IMR-90 (cell line): ENCODE data around the gene STRIP2. TPM values are rescaled to one million over a fixed set of nuclear protein-coding genes. Genes with fewer than 3 reads are reported as not detected.

ENCODE experiments used
- ATAC-seq: fragments of 200-7000 bp; cut with Tn5 transposase; 2 replicates; pipeline ENCODE4 v1.9.1; 2020; ENCODE audit warnings: low read depth, mild to moderate bottlenecking, moderate library complexity
- BruUV-seq: library from RNA; stranded (reverse); fragments of 400-500 nt; replicated peaks from 2 replicates; lab custom pipeline; 2021; lab: Mats Ljungman, UMichigan
- CTCF ChIA-PET: fragments of 300-600 bp; formaldehyde crosslinking; extraction: SDS; loops from one replicate; lab custom pipeline; 2021; ENCODE audit warnings: antibody characterized with exemption; lab: Yijun Ruan, JAX
- POLR2A ChIA-PET: fragments of 300-600 bp; sonication (Branson Sonifier 250); formaldehyde crosslinking; loops from one replicate; lab custom pipeline; 2022; ENCODE audit warnings: antibody characterized with exemption; ENCODE audit not compliant: unreplicated experiment; lab: Charles Lee
- DNase-seq: peaks from one replicate; pipeline ENCODE4 v3.0.0; 2013
- H2AFZ ChIP-seq: replicated peaks from 2 replicates; pipeline ENCODE3; 2013; ENCODE audit warnings: low read length, mild to moderate bottlenecking; ENCODE audit not compliant: poor library complexity
- H2AK5ac ChIP-seq: 2 replicates; pipeline ENCODE4 v1.6.1; 2013; ENCODE audit warnings: low read depth, low read length, inconsistent platforms
- H2AK9ac ChIP-seq: replicated peaks from 2 replicates; pipeline ENCODE3; 2013; ENCODE audit warnings: mild to moderate bottlenecking, low read depth, low read length, moderate library complexity; ENCODE audit not compliant: poor library complexity
- H2BK120ac ChIP-seq: 2 replicates; pipeline ENCODE4 v1.6.1; 2013; ENCODE audit warnings: low read depth, low read length, inconsistent platforms
- H2BK15ac ChIP-seq: 3 replicates; pipeline ENCODE4 v1.6.1; 2013; ENCODE audit warnings: low read depth, low read length, inconsistent platforms
- H2BK20ac ChIP-seq: 2 replicates; pipeline ENCODE4 v1.6.1; 2013; ENCODE audit warnings: low read depth, mild to moderate bottlenecking, inconsistent platforms, low read length, moderate library complexity
- H2BK5ac ChIP-seq: 2 replicates; pipeline ENCODE4 v1.6.1; 2013; ENCODE audit warnings: mild to moderate bottlenecking, low read depth, low read length, inconsistent platforms; ENCODE audit not compliant: poor library complexity, severe bottlenecking
- H3K14ac ChIP-seq: replicated peaks from 2 replicates; pipeline ENCODE4 v1.6.1; 2013; ENCODE audit warnings: low read depth, low read length, inconsistent platforms
- H3K18ac ChIP-seq: 2 replicates; pipeline ENCODE4 v1.6.1; 2013; ENCODE audit warnings: low read depth, low read length, control low read depth
- H3K23ac ChIP-seq: 2 replicates; pipeline ENCODE4 v1.6.1; 2013; ENCODE audit warnings: low read depth, low read length, inconsistent platforms
- H3K27ac ChIP-seq: 2 replicates; pipeline ENCODE4 v1.5.1; 2013; ENCODE audit warnings: mild to moderate bottlenecking, control low read depth, low read length; ENCODE audit not compliant: insufficient read depth
- H3K27me3 ChIP-seq: 2 replicates; pipeline ENCODE4 v1.6.1; 2013; ENCODE audit warnings: low read length; ENCODE audit not compliant: control insufficient read depth, insufficient read depth
- H3K36me3 ChIP-seq: 2 replicates; pipeline ENCODE4 v1.6.1; 2013; ENCODE audit warnings: low read length, mixed read lengths; ENCODE audit not compliant: control insufficient read depth, insufficient read depth
- H3K4ac ChIP-seq: 2 replicates; pipeline ENCODE4 v1.6.1; 2013; ENCODE audit warnings: low read depth, low read length, inconsistent platforms
- H3K4me1 ChIP-seq: 2 replicates; pipeline ENCODE4 v1.6.1; 2013; ENCODE audit warnings: low read length, mixed read lengths; ENCODE audit not compliant: control insufficient read depth, insufficient read depth
- H3K4me2 ChIP-seq: 2 replicates; pipeline ENCODE4 v1.6.1; 2013; ENCODE audit warnings: low read depth, mild to moderate bottlenecking, control low read depth, low read length, moderate library complexity
- H3K4me3 ChIP-seq: 2 replicates; pipeline ENCODE4 v1.5.1; 2013; ENCODE audit warnings: low read depth, mild to moderate bottlenecking, control low read depth, low read length, moderate library complexity; ENCODE audit not compliant: insufficient read depth
- H3K56ac ChIP-seq: 2 replicates; pipeline ENCODE4 v1.6.1; 2013; ENCODE audit warnings: low read length, inconsistent platforms; ENCODE audit not compliant: insufficient read depth; ENCODE audit errors: extremely low read depth
- H3K79me1 ChIP-seq, 2 experiments: 2 replicates each; pipeline ENCODE4 v1.6.1; 2013; ENCODE audit warnings: low read length in 2 of 2, inconsistent platforms in 1 of 2, low read depth in 1 of 2
- H3K9ac ChIP-seq: 2 replicates; pipeline ENCODE4 v1.6.1; 2013; ENCODE audit warnings: low read depth, low read length, control low read depth
- H3K9me1 ChIP-seq: 2 replicates; pipeline ENCODE4 v1.6.1; 2013; ENCODE audit warnings: low read length, inconsistent platforms; ENCODE audit not compliant: insufficient read depth
- H3K9me3 ChIP-seq: 2 replicates; pipeline ENCODE4 v1.6.1; 2013; ENCODE audit warnings: low read length; ENCODE audit not compliant: control insufficient read depth, insufficient read depth
- H4K20me1 ChIP-seq: 2 replicates; pipeline ENCODE4 v1.6.1; 2013; ENCODE audit warnings: low read length, inconsistent platforms; ENCODE audit not compliant: insufficient read depth
- H4K5ac ChIP-seq: 2 replicates; pipeline ENCODE4 v1.6.1; 2013; ENCODE audit warnings: mild to moderate bottlenecking, low read depth, low read length, control low read depth
- H4K8ac ChIP-seq, 2 experiments: 2 replicates each; pipeline ENCODE4 v1.6.1; 2013; ENCODE audit warnings: low read depth in 2 of 2, low read length in 2 of 2, control low read depth in 1 of 2, inconsistent platforms in 1 of 2
- H4K91ac ChIP-seq: 2 replicates; pipeline ENCODE4 v1.6.1; 2013; ENCODE audit warnings: low read depth, low read length, inconsistent platforms; ENCODE audit not compliant: insufficient read depth
- BHLHE40 ChIP-seq: fragments of 150-350 bp; IDR thresholded peaks from 2 replicates; pipeline ENCODE4 v1.6.1; 2016; ENCODE audit warnings: mild to moderate bottlenecking, low read depth, low read length
- CEBPB ChIP-seq: IDR thresholded peaks from 2 replicates; pipeline ENCODE4 v1.6.1; 2012; ENCODE audit warnings: low read depth, low read length, improper control_type of control experiment
- CHD1 ChIP-seq: IDR thresholded peaks from 2 replicates; pipeline ENCODE4 v1.6.1; 2012; ENCODE audit warnings: low read depth, low read length, improper control_type of control experiment
- MAFK ChIP-seq: IDR thresholded peaks from 2 replicates; pipeline ENCODE4 v1.6.1; 2012; ENCODE audit warnings: low read depth, low read length, improper control_type of control experiment
- MXI1 ChIP-seq: IDR thresholded peaks from 2 replicates; pipeline ENCODE4 v1.6.1; 2012; ENCODE audit warnings: low read depth, mild to moderate bottlenecking, low read length, moderate library complexity, borderline replicate concordance
- NFE2L2 ChIP-seq: fragments of 150-350 bp; IDR thresholded peaks from 2 replicates; pipeline ENCODE4 v1.6.1; 2016; ENCODE audit warnings: low read depth, mild to moderate bottlenecking, low read length
- RAD21 ChIP-seq: IDR thresholded peaks from 2 replicates; pipeline ENCODE4 v1.6.1; 2012; ENCODE audit warnings: low read length, improper control_type of control experiment
- RCOR1 ChIP-seq: IDR thresholded peaks from 2 replicates; pipeline ENCODE4 v1.6.1; 2012; ENCODE audit warnings: mild to moderate bottlenecking, low read length, improper control_type of control experiment; ENCODE audit not compliant: insufficient replicate concordance
- RFX5 ChIP-seq: IDR thresholded peaks from 2 replicates; pipeline ENCODE4 v1.8.0; 2012; ENCODE audit warnings: low read depth, mild to moderate bottlenecking, low read length, moderate library complexity
- WGBS, 2 experiments: methylation state at CpG; one replicate each; pipeline versions ENCODE4 v1.1.5 to v1.1.7; 2013; ENCODE audit warnings: missing lambda C conversion rate in 2 of 2; ENCODE audit not compliant: insufficient read length in 1 of 2; ENCODE audit errors: extremely low coverage in 2 of 2; 5-methylcytosine and 5-hydroxymethylcytosine counted together
- dilution Hi-C: fragments of 300-500 bp; cut with HindIII; formaldehyde crosslinking; loops from one replicate; pipeline ENCODE4 v1.14.3; 2018; ENCODE audit warnings: low sequenced_read_pairs; ENCODE audit not compliant: unreplicated experiment
- in situ Hi-C: fragments of 300-500 bp; cut with MboI; formaldehyde crosslinking; loops from 3 replicates; pipeline ENCODE4 v1.14.3; 2019; ENCODE audit warnings: low sequenced_read_pairs, inconsistent platforms, mixed read lengths
- intact Hi-C: fragments of 100-400 bp; cut with micrococcal nuclease; formaldehyde crosslinking; loops from 2 replicates; pipeline ENCODE4 v1.10.0; 2022
- polyA plus RNA-seq, 3 experiments: library from polyadenylated mRNA; depleted of rRNA; stranded (reverse); fragments of >200 nt; gene quantifications; 2 replicates each; pipeline ENCODE4 v1.2.3, GENCODE V29; 2012; ENCODE audit warnings: low replicate concordance in 1 of 3
- total RNA-seq: library from RNA; depleted of rRNA; stranded (reverse); fragments of >200 nt; gene quantifications from 2 replicates; pipeline ENCODE4 v1.2.3, GENCODE V29; 2012
- TF ChIP-seq, protein P1 (sequence below): fragments of 150-350 bp; IDR thresholded peaks from 2 replicates; pipeline ENCODE4 v1.6.1; 2016; ENCODE audit warnings: low read depth, mild to moderate bottlenecking, low read length, moderate library complexity, borderline replicate concordance
- TF ChIP-seq, protein P2 (sequence below): fragments of 150-350 bp; IDR thresholded peaks from 2 replicates; pipeline ENCODE4 v1.6.1; 2017; ENCODE audit warnings: mild to moderate bottlenecking, antibody characterized with exemption, low read length, low read depth

STRIP2 gene
- total and polyA plus RNA-seq, 2 of the 4 experiments (the other 2 are of a cell fraction): 1.8 to 3.0 TPM

DNA sequence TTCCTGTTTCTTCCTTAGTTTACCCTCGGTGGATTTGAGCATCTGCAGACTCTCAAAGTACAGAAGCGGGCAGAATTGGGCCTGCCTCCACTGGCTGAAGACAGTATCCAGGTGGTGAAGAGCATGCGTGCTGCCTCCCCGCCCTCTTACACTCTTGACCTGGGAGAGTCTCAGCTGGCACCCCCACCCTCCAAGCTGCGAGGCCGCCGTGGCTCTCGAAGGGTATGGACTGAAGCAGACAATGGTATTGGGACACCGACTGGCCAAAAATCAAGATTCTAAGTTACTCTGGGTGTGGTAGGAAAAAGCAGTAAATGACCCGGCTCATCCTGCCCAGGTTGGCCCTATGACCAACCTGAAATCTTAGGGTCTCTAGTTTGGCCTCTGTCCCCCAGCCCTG lies 22.2 kb downstream of the STRIP2 start:
- no peak overlapping the region for H2BK5ac ChIP-seq
- no peak overlapping the region for H3K18ac ChIP-seq
- peaks cover 5% of the 10 kb centered on the region; the same call in 1 of the 2 replicates for H3K9me1 ChIP-seq
- no peak overlapping the region for H2AFZ ChIP-seq
- no peak overlapping the region for H3K9ac ChIP-seq
- dilution Hi-C loops (no loop called here), in situ Hi-C loops (no loop called here), intact Hi-C loops (no loop called here)
- H3K4ac ChIP-seq: no peak overlapping the region
- no peaks in the 10 kb centered on the region for H3K79me1 ChIP-seq
- H3K27me3 ChIP-seq: no peaks in the 10 kb centered on the region
- DNase-seq (no peak), ATAC-seq (no peak)
- TF ChIP-seq MAFK (no peak), NFE2L2 (no peak), BHLHE40 (no peak), CEBPB (no peak), CHD1 (no peak), RFX5 (no peak), MXI1 (no peak), RAD21 (no peak), RCOR1 (no peak)
- TF ChIP-seq, protein P1, sequence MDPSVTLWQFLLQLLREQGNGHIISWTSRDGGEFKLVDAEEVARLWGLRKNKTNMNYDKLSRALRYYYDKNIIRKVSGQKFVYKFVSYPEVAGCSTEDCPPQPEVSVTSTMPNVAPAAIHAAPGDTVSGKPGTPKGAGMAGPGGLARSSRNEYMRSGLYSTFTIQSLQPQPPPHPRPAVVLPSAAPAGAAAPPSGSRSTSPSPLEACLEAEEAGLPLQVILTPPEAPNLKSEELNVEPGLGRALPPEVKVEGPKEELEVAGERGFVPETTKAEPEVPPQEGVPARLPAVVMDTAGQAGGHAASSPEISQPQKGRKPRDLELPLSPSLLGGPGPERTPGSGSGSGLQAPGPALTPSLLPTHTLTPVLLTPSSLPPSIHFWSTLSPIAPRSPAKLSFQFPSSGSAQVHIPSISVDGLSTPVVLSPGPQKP: no peak
- TF ChIP-seq, protein P2, sequence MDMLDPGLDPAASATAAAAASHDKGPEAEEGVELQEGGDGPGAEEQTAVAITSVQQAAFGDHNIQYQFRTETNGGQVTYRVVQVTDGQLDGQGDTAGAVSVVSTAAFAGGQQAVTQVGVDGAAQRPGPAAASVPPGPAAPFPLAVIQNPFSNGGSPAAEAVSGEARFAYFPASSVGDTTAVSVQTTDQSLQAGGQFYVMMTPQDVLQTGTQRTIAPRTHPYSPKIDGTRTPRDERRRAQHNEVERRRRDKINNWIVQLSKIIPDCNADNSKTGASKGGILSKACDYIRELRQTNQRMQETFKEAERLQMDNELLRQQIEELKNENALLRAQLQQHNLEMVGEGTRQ: no peak
- H3K36me3 ChIP-seq: no peaks in the 10 kb centered on the region
- H2AK9ac ChIP-seq: no peak overlapping the region
- WGBS, 2 experiments: 92% methylated on average over 2 of the region's 10 CpGs; no CpG with 5 or more reads in 1 of the 2 experiments
- ChIA-PET POLR2A (no interaction called here), CTCF (no interaction called here)
- H2BK120ac ChIP-seq: no peak overlapping the region
- H3K4me1 ChIP-seq: no peaks in the 10 kb centered on the region
- H3K4me2 ChIP-seq: no peak overlapping the region
- H3K27ac ChIP-seq: no peak overlapping the region
- H4K20me1 ChIP-seq: no peaks in the 10 kb centered on the region
- H4K5ac ChIP-seq: no peak overlapping the region
- H4K91ac ChIP-seq: no peak overlapping the region
- no peak overlapping the region for H2BK15ac ChIP-seq
- BruUV-seq: no TSS peak
- no peak overlapping the region for H3K56ac ChIP-seq
- H2BK20ac ChIP-seq: no peak overlapping the region
- H3K14ac ChIP-seq: no peak overlapping the region
- no peak overlapping the region for H2AK5ac ChIP-seq
- H3K23ac ChIP-seq: no peak overlapping the region
- no peak overlapping the region for H3K4me3 ChIP-seq
- H4K8ac ChIP-seq: no peak overlapping the region
- H3K9me3 ChIP-seq: no peaks in the 10 kb centered on the region
